Measurements from ENCODE around the gene BAIAP2L2. TPM values are rescaled to one million over a fixed set of nuclear protein-coding genes. Genes with fewer than 3 reads are reported as not detected.

BAIAP2L2 gene
- total RNA-seq, 1 experiment from 2014 or later, result 51.2 TPM

- CTCF ChIA-PET, result interaction anchor here (0.7 to 1.6 kb wide), 4 partner anchors 9 to 137 kb away, joined by 3 to 10 read pairs (median 6); no protein-coding TSS in a partner anchor
- TF ChIP-seq CTCF (IDR thresholded peaks at IDR 0.05; ENCODE audit: unreplicated experiment), result no peak
- BruUV-seq (replicated peaks), result no TSS peak
- peaks cover 15% of the 10 kb centered on the region for H3K36me3 Mint-ChIP-seq (ENCODE audit: insufficient read depth, unreplicated experiment)
- no peak overlapping the region for H3K4me3 Mint-ChIP-seq (ENCODE audit: low read depth, unreplicated experiment)
- no peak overlapping the region for H3K27ac Mint-ChIP-seq (ENCODE audit: unreplicated experiment)
- DNase-seq, result no peak
- no peaks in the 10 kb centered on the region for H3K9me3 Mint-ChIP-seq (ENCODE audit: low read depth, unreplicated experiment)
- intact Hi-C loops (cut with micrococcal nuclease; ENCODE audit: unreplicated experiment), result no loop called here
- peaks cover 13% of the 10 kb centered on the region for H3K4me1 Mint-ChIP-seq (ENCODE audit: low read depth, unreplicated experiment)
- H3K27me3 Mint-ChIP-seq (ENCODE audit: unreplicated experiment), result no peaks in the 10 kb centered on the region
Measured at GRCh38 chr22:38136607-38137006, 26.1 kb upstream of the BAIAP2L2 start.

GRCh38 chr22:38135133-38135706 lies 24.7 kb upstream of the BAIAP2L2 start:
- Mint-ChIP-seq H3K27ac (ENCODE audit: unreplicated experiment) (peak overlapping the region; percentile 27), H3K4me3 (ENCODE audit: low read depth, unreplicated experiment) (peak overlapping the region; percentile 3), H3K4me1 (ENCODE audit: low read depth, unreplicated experiment) (peaks cover 13% of the 10 kb centered on the region), H3K36me3 (ENCODE audit: insufficient read depth, unreplicated experiment) (peaks cover 15% of the 10 kb centered on the region), H3K27me3 (ENCODE audit: unreplicated experiment) (no peaks in the 10 kb centered on the region), H3K9me3 (ENCODE audit: low read depth, unreplicated experiment) (no peaks in the 10 kb centered on the region)
- no peak for TF ChIP-seq CTCF (IDR thresholded peaks at IDR 0.05; ENCODE audit: unreplicated experiment)
- no TSS peak for BruUV-seq (replicated peaks)
- intact Hi-C loops (cut with micrococcal nuclease; ENCODE audit: unreplicated experiment), result no loop called here
- CTCF ChIA-PET, result interaction anchor here (0.6 to 0.7 kb wide), 2 partner anchors 89 to 210 kb away, joined by 4 read pairs; no protein-coding TSS in a partner anchor
- peak; percentile 75 for DNase-seq

- Mint-ChIP-seq H3K4me3 (ENCODE audit: low read depth, unreplicated experiment) (no peak overlapping the region), H3K27me3 (ENCODE audit: unreplicated experiment) (no peaks in the 10 kb centered on the region), H3K36me3 (ENCODE audit: insufficient read depth, unreplicated experiment) (peaks cover 15% of the 10 kb centered on the region), H3K9me3 (ENCODE audit: low read depth, unreplicated experiment) (no peaks in the 10 kb centered on the region), H3K27ac (ENCODE audit: unreplicated experiment) (no peak overlapping the region), H3K4me1 (ENCODE audit: low read depth, unreplicated experiment) (peaks cover 13% of the 10 kb centered on the region)
- intact Hi-C loops (cut with micrococcal nuclease; ENCODE audit: unreplicated experiment), result no loop called here
- TF ChIP-seq CTCF (IDR thresholded peaks at IDR 0.05; ENCODE audit: unreplicated experiment), result no peak
- no TSS peak for BruUV-seq (replicated peaks)
- CTCF ChIA-PET, result no interaction called here
- no peak for DNase-seq
Measured at GRCh38 chr22:38133331-38133730, 22.8 kb upstream of the BAIAP2L2 start.

DNA sequence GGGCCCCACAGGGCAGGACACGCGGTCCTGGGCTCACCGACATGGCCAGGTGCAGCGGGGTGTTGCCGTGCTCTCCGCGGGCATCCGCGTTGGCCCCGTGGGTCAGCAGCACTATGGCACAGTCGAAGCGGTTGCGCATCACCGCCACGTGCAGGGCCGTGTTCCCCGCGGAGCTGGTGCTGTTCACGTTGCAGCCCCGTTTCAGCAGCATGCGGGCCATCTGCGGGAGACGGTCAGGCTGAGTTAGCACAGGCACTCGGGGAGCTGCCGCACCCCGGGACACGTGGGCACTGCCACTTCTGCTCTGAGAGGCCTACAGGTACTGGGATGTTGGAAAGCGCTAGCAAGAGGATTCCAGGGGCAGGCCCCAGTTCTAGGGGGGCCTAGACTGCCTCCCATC lies 22.3 kb upstream of the BAIAP2L2 start:
- Mint-ChIP-seq H3K4me1 (ENCODE audit: low read depth, unreplicated experiment) (peaks cover 13% of the 10 kb centered on the region), H3K4me3 (ENCODE audit: low read depth, unreplicated experiment) (no peak overlapping the region), H3K36me3 (ENCODE audit: insufficient read depth, unreplicated experiment) (peaks cover 15% of the 10 kb centered on the region), H3K9me3 (ENCODE audit: low read depth, unreplicated experiment) (no peaks in the 10 kb centered on the region), H3K27ac (ENCODE audit: unreplicated experiment) (no peak overlapping the region), H3K27me3 (ENCODE audit: unreplicated experiment) (no peaks in the 10 kb centered on the region)
- TF ChIP-seq CTCF (IDR thresholded peaks at IDR 0.05; ENCODE audit: unreplicated experiment), result no peak
- intact Hi-C loops (cut with micrococcal nuclease; ENCODE audit: unreplicated experiment), result no loop called here
- no TSS peak for BruUV-seq (replicated peaks)
- CTCF ChIA-PET, result no interaction called here
- DNase-seq, result no peak
